ENCODE data around the gene ANKRD11.

The ANKRD11 gene

DNA sequence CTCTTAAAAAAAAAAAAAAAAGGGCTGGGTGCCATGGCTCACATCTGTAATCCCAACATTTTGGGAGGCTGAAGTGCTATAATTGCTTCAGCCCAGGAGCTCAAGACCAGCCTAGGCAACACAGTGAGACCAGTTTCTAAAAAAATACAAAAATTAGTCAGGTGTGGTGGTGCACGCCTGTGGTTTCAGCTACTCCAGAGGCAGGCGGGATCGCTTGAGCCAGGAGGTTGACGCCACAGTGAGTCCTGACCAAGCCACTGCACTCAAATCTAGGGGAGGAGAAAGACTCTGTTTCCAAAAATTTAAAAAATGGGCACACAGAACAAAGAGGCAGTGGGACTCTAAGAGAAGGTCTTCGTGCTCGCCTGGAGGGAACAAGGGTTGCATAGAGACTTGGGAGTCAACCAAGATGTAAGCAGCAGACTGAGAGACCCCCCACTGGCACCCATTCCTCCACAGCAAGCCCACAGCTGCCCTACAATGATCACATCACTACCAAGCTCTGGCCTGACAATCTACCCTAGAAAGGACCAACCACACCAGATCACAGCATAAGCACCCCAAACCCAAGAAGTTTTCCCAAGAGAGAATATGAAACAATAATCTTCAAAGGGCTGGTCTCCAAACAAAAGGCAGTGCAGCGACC is 121.6 kb downstream of the ANKRD11 start:
- TF ChIP-seq, protein P1, sequence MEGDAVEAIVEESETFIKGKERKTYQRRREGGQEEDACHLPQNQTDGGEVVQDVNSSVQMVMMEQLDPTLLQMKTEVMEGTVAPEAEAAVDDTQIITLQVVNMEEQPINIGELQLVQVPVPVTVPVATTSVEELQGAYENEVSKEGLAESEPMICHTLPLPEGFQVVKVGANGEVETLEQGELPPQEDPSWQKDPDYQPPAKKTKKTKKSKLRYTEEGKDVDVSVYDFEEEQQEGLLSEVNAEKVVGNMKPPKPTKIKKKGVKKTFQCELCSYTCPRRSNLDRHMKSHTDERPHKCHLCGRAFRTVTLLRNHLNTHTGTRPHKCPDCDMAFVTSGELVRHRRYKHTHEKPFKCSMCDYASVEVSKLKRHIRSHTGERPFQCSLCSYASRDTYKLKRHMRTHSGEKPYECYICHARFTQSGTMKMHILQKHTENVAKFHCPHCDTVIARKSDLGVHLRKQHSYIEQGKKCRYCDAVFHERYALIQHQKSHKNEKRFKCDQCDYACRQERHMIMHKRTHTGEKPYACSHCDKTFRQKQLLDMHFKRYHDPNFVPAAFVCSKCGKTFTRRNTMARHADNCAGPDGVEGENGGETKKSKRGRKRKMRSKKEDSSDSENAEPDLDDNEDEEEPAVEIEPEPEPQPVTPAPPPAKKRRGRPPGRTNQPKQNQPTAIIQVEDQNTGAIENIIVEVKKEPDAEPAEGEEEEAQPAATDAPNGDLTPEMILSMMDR (IDR thresholded peaks at IDR 0.05; ENCODE audit: control insufficient read depth, extremely low read depth, insufficient read depth), result no peak
- no peak for DNase-seq (ENCODE audit: low read depth)
- H3K4me3 ChIP-seq (ENCODE audit: low read depth, low read length), result no peak overlapping the region

DNA sequence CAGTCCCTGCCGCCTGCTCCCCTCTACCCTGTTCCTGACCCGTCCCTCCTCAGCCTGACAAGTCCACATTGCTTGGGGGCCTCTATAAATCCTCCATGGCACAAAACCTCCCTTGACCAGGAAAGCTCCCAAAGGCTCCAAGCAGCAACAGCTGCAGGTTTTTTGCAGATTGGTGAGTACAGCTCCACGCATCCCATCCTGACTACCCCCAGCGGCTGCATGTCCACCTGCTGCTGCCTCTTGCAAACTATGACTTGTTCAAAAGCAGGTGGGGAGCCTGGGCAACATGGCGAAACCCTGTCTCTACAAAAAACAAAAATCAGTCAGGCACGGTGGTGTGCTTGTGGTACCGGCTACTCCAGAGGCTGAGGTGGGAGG is 122.8 kb downstream of the ANKRD11 start:
- DNase-seq (ENCODE audit: low read depth), result no peak

DNA sequence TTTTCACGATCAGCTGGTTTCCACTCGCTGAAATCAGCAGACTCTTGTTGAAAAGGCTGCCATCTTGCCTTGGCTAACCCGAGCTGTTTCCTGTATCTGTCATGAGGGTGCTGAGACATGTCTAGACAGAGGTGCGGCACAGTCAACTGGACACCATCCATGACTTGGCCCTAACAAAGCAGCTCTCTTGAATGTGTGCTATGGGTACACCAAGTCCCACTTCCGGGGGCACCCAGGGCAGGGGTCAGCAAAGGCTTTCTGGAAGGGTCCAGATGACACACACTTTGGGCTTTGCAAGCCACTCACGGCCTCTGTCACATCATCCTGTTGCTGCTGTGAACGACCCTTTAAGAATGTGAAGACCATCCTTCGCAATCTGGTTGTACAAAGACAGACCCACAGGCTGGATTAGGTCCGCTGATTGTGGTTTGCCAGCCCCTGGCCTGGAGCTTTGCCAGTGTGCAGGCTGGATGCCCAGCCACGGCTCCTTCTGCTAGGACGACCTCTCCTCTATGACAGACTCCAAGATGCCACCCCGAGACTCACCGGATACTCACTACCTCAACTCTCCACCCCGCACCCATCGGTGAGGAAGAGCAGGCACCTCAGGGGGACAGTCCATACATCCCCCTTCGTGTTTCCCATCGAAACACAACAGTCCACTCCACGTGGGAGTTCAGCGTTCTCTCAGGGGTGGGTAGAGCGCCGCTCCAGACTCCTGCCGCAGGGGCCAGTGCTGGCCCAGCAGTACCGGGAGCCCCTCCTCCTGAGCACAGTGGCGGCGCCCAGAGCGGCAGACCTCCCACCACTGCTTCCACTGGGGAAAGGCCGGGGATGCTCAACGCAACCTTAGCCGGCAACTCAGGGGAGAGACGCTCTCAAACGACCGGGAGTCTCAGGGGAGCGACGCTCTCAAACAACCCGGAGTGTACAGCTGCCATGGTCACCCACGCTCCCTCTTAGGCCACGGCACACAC is 123.5 kb downstream of the ANKRD11 start:
- no peak overlapping the region for H3K4me3 ChIP-seq (ENCODE audit: low read depth, low read length)
- TF ChIP-seq, protein P1 (IDR thresholded peaks at IDR 0.05; ENCODE audit: control insufficient read depth, extremely low read depth, insufficient read depth), result no peak
- no peak for DNase-seq (ENCODE audit: low read depth)

More for the DNA sequence above, 122.8 kb downstream of the ANKRD11 start:
- TF ChIP-seq, protein P1 (IDR thresholded peaks at IDR 0.05; ENCODE audit: control insufficient read depth, extremely low read depth, insufficient read depth), result no peak
- no peak overlapping the region for H3K4me3 ChIP-seq (ENCODE audit: low read depth, low read length)

DNA sequence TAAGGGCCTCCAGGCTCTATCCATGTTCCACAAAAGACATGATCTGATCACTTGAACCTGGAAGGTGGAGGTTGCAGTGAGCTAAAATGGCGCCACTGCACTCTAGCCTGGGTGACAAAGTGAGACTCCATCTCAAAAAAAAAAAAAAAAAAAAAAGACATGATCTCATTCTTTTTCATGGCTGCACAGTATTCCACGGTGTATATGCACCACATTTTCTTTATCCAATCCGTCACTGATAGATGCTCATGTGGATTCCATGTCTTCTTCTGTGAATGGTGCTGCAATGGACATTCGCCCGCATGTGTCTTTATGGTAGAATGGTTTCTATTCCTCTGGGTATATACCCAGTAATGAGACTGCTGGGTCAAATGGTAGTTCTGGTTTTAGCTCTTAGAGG is 124.4 kb downstream of the ANKRD11 start:
- TF ChIP-seq, protein P1 (IDR thresholded peaks at IDR 0.05; ENCODE audit: control insufficient read depth, extremely low read depth, insufficient read depth), result no peak
- H3K4me3 ChIP-seq (ENCODE audit: low read depth, low read length), result no peak overlapping the region
- DNase-seq (ENCODE audit: low read depth), result no peak

DNA sequence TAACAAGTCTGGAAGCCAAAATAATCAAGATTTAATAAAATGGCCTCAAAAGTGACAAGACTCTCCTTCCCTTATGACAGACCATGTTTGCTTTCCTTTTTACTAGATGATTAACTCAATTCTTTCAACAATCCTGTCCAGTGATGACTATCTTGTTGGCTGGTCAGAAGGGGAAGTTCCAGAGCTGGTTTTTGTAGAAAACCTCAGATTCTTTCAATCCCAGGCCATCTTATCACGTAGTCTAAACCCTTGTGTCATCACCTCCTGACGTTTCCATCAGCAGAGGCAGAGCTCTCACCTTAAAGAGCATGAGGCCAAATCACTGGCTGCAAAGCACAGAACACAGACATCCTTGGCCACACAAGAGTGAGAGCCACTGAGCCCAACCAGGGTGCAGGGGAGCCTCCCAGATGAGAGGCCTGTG is 125.3 kb downstream of the ANKRD11 start:
- no peak overlapping the region for H3K4me3 ChIP-seq (ENCODE audit: low read depth, low read length)
- no peak for DNase-seq (ENCODE audit: low read depth)
- TF ChIP-seq, protein P1 (IDR thresholded peaks at IDR 0.05; ENCODE audit: control insufficient read depth, extremely low read depth, insufficient read depth), result no peak

DNA sequence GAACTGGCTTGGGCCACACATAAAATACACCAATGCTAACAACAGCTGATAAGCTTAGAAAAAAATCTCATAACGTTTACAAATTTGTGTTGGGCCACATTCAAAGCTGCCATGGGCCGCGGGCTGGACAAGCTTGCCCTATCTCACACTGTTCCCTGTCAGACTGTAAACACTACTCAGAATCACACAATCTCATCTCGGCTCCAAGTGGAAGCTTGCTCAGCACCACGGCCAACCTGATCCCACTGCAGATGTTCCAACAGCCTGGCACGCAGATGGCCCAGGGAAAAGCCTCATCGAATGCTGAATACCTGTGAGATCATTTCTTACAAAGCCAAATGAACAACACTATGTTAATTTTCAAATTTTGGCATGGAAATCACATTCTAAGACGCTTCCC is 125.8 kb downstream of the ANKRD11 start:
- TF ChIP-seq, protein P1 (IDR thresholded peaks at IDR 0.05; ENCODE audit: control insufficient read depth, extremely low read depth, insufficient read depth), result no peak
- DNase-seq (ENCODE audit: low read depth), result peak; percentile 92

More for the DNA sequence above, 125.8 kb downstream of the ANKRD11 start:
- no peak overlapping the region for H3K4me3 ChIP-seq (ENCODE audit: low read depth, low read length)

Measured in LNCaP clone FGC (cell line).